Activated naive CD4-positive, alpha-beta T cell (primary cell): Measurements from ENCODE around the gene CDS2.
"Not testable (repeated sequence)": the region's sequence is repeated elsewhere in the genome, so short reads cannot be mapped to it uniquely, and the experiment has no call there.

Source experiments
- DNase-seq, 4 experiments: peaks; one replicate each; lab custom pipeline; 2025; lab: John Stamatoyannopoulos, UW

CDS2 gene

GRCh38 chr20:5126512-5127203, at the start of gene CDS2:
TSS of gene CDS2 (plus strand) at chr20:5127008. CDS start at chr20:5127093, 85 bp downstream.
- DNase-seq: peak; percentile 100

DNA sequence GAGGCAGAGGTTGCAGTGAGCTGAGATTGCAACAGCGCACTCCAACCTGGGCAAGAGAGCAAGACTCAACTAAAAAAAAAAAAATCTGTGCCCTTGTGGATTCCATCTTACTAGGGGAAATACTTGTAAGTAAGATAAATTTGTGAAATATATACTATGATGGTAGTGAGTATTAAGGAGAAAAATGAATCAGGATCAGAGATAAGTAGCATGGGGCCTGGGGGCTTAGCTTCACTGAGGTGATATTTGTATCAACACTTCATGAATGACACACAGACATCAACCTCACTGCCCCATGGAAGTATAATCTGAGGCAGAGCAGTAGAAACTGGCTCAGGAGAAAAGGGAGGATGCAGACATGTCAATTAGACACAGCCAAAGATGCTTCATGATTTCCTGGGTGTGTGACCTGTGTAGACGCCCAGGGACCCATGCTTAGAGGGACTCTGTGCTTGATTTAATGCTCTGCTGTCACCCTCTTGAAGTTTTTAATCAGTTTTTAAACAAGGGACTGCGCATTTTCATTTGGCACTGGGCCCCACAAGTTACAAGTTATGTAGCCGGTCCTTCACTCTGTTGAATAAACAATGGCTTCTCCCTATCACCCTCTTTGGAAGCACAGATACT, 48.9 kb upstream of the CDS2 start:
- DNase-seq: peak in 1 of 4 experiments; percentile 2

- peak; percentile 26 to 61 (median 49) for DNase-seq
These were observed 48.3 kb upstream of the CDS2 start for GRCh38 chr20:5078399-5078958.

- no peak for DNase-seq
These were observed 46.4 kb upstream of the CDS2 start for GRCh38 chr20:5080384-5080877.

GRCh38 chr20:5085380-5085779, 41.4 kb upstream of the CDS2 start:
- no peak for DNase-seq

- no peak for DNase-seq
These were observed 38.1 kb upstream of the CDS2 start for GRCh38 chr20:5088688-5089087.

DNA sequence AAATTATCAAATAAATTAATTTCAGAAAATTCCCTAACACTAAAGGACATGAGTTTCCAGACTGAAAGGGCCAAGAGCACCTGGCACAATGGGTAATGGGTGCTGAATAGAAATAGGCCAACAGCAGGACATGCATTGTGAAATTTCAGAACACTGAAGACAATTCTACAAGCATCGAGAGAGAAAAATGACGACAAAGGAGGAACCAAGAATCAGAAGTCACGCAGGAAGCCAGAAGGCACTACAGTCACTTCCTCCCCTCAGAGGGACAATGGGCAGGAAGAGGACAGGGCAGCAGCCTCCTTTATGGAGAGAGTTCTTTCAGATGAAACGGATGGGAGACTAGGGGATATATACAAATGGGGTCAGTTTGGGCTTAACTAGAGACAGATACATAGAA, 36.6 kb upstream of the CDS2 start:
- DNase-seq: no peak

- DNase-seq: no peak
These were observed 34.9 kb upstream of the CDS2 start for GRCh38 chr20:5091902-5092301.

- DNase-seq: no peak
These were observed 34.0 kb upstream of the CDS2 start for GRCh38 chr20:5092765-5093339.

- no peak for DNase-seq
These were observed 31.4 kb upstream of the CDS2 start for GRCh38 chr20:5095454-5095853.

GRCh38 chr20:5095931-5096330, 30.9 kb upstream of the CDS2 start:
- no peak for DNase-seq

GRCh38 chr20:5096463-5096862, 30.3 kb upstream of the CDS2 start:
- no peak for DNase-seq

DNA sequence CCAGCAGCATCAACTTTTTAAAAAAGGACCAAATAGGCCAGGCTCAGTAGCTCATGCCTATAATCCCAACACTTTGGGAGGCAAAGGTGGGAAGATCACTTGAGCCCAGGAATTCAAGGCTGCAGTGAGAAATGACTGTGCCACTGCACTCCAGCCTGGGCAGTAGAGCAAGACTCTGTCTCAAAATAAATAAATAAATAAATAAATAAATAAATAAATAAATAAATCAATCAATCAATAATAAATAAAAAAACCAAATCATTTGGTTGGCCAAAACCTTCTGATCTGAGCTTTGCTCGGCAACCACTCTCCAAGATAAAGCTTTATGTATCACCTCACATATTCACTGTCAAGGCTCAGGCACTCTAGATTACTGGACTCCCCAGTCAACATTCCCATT, 27.8 kb upstream of the CDS2 start:
- DNase-seq: not testable (repeated sequence)

GRCh38 chr20:5099909-5100308, 26.9 kb upstream of the CDS2 start:
- not testable (repeated sequence) for DNase-seq

DNA sequence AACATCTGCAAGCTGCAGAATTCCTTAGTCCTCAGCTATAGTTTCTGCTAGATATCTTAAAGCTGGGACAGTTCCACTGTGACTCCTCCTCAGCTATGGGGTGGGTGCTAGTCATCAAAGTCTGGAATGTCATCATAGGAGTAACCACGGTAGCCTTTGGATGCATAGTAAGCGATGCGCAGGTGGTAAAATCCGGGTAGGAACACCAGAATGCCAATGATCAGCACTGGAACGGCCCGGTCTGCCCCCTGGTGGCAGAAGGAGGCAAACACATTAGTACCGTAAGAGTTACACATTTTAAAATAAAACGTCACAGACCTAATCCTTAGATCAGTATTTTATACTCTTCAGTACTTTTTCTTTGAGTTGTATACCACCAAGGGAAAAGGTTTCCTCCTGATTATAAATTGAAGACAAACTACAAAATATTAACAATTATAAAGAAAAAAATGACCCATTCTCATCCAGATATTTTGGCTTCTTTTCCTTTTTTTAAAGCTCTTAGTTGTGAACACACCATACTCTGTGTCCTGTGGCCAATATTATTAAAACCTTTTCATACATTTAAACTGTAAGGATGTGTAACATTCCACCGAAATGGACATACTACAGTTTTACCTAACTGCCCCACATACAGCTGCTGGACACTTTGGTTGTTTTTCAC, 26.0 kb upstream of the CDS2 start:
- DNase-seq: peak; percentile 51 to 70 (median 64)

DNA sequence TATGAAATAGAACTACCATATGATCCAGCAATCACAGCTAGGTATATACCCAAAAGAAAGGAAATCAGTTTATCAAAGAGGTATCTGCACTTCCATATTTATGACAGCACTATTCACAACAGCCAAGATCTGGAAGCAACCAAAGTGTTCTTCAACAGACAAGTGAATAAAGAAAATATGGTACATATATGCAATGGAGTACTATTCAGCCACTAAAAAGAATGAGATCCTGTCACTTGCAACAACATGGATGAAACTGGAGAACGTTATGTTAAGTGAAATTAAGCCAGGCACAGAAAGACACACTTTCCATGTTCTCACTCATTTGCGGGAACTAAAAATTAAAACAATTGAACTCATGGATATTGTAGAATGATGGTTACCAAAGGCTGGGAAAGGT, 22.3 kb upstream of the CDS2 start:
- no peak for DNase-seq

GRCh38 chr20:5109276-5109675, 17.5 kb upstream of the CDS2 start:
- DNase-seq: no peak

- DNase-seq: no peak
These were observed 13.2 kb upstream of the CDS2 start for GRCh38 chr20:5113615-5113986.

GRCh38 chr20:5114403-5114802, 12.4 kb upstream of the CDS2 start:
- DNase-seq: no peak

DNA sequence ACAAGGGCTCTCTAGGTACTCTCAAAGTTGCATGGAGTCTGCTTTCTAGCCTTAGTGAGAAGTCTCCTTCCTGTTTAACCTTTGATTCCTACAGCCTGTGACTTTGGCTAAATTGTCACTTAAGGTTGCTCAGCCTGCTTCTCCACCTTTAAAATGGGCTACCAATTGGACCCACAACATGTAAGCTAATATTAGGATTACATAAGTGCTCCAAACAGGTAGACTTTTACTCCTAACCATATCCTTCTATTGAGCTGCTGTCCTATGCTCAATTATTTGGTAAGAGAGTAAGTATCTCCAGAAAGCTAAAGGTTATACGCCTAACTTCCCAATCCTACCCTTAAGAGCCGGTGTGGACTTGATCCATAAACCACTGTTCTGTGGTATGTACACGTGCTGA, 9.9 kb upstream of the CDS2 start:
- no peak for DNase-seq

- DNase-seq: no peak
These were observed 8.3 kb upstream of the CDS2 start for GRCh38 chr20:5118220-5119142.

GRCh38 chr20:5119143-5119434, 7.7 kb upstream of the CDS2 start:
- DNase-seq: no peak
